ENCODE results near the gene STK32A. TPM values are rescaled to one million over a fixed set of nuclear protein-coding genes. Genes with fewer than 3 reads are reported as not detected.

Gene STK32A
- total and polyA plus RNA-seq, 4 donors, result 0.03 to 0.17 (median 0.09) TPM

- WGBS, result 71% methylated on average over 4 of the region's 4 CpGs
- TF ChIP-seq REST (IDR thresholded peaks at IDR 0.05), result no peak
- TF ChIP-seq EGR1 (IDR thresholded peaks at IDR 0.05; ENCODE audit: low read depth in 2 of 2), result no peak
- TF ChIP-seq GABPA (IDR thresholded peaks at IDR 0.05 in 1 of 2, conservative IDR thresholded peaks at IDR 0.05 in 1 of 2), result no peak
- no peak for TF ChIP-seq TAF1 (conservative IDR thresholded peaks at IDR 0.05)
- no peak for TF ChIP-seq ZBTB33 (IDR thresholded peaks at IDR 0.05)
- no peak for TF ChIP-seq CTCF (IDR thresholded peaks at IDR 0.05; ENCODE audit: low read depth, low read length, missing input control)
- no peak for TF ChIP-seq ATF3 (IDR thresholded peaks at IDR 0.05)
- no peak for TF ChIP-seq HNF4A (conservative IDR thresholded peaks at IDR 0.05)
- no peak for TF ChIP-seq NR2F2 (IDR thresholded peaks at IDR 0.05)
- no peak for TF ChIP-seq YY1 (IDR thresholded peaks at IDR 0.05)
- no peak for TF ChIP-seq RXRA (IDR thresholded peaks at IDR 0.05)
- no peak for TF ChIP-seq SP1 (IDR thresholded peaks at IDR 0.05)
- no peak for TF ChIP-seq HNF4G (IDR thresholded peaks at IDR 0.05)
- no peak for TF ChIP-seq FOXA2 (IDR thresholded peaks at IDR 0.05)
- TF ChIP-seq FOXA1 (IDR thresholded peaks at IDR 0.05), result no peak
- TF ChIP-seq MAX (IDR thresholded peaks at IDR 0.05), result no peak
- TF ChIP-seq JUND (IDR thresholded peaks at IDR 0.05), result no peak
These were observed 97.8 kb downstream of the STK32A start for GRCh38 chr5:147332658-147333057.

GRCh38 chr5:147336876-147337275 is 102.0 kb downstream of the STK32A start:
- Histone ChIP-seq H3K27ac (ENCODE audit: low read depth in 1 of 2, low read length in 2 of 2) (no peak overlapping the region), H3K4me3 (ENCODE audit: low read depth in 1 of 3, low read length in 3 of 3) (no peak overlapping the region), H3K9me3 (ENCODE audit: control insufficient read depth in 4 of 4, low read length in 3 of 4) (peaks cover 0 to 2% (median 0%) of the 10 kb centered on the region in 4 donors), H3K36me3 (ENCODE audit: control insufficient read depth in 4 of 4, insufficient read depth in 3 of 4, low read depth in 1 of 4, low read length in 3 of 4) (no peaks in the 10 kb centered on the region), H3K4me1 (ENCODE audit: control insufficient read depth in 4 of 4, insufficient read depth in 4 of 4, low read length in 3 of 4) (no peaks in the 10 kb centered on the region), H3K27me3 (ENCODE audit: control insufficient read depth in 4 of 4, insufficient read depth in 4 of 4, low read length in 3 of 4) (no peaks in the 10 kb centered on the region), H3K9ac (ENCODE audit: low read depth in 1 of 2, low read length in 2 of 2) (no peak overlapping the region)
- no peak for DNase-seq (ENCODE audit: low spot score)
- WGBS, result 87% methylated on average over 4 of the region's 4 CpGs
- no peak for TF ChIP-seq GABPA (IDR thresholded peaks at IDR 0.05 in 1 of 2, conservative IDR thresholded peaks at IDR 0.05 in 1 of 2)
- TF ChIP-seq FOXA1 (IDR thresholded peaks at IDR 0.05), result no peak
- TF ChIP-seq RXRA (IDR thresholded peaks at IDR 0.05), result no peak
- no peak for TF ChIP-seq JUND (IDR thresholded peaks at IDR 0.05)
- no peak for TF ChIP-seq SP1 (IDR thresholded peaks at IDR 0.05)
- no peak for TF ChIP-seq EGR1 (IDR thresholded peaks at IDR 0.05; ENCODE audit: low read depth in 2 of 2)
- no peak for TF ChIP-seq HNF4A (conservative IDR thresholded peaks at IDR 0.05)
- TF ChIP-seq ZBTB33 (IDR thresholded peaks at IDR 0.05), result no peak
- no peak for TF ChIP-seq MAX (IDR thresholded peaks at IDR 0.05)
- no peak for TF ChIP-seq ATF3 (IDR thresholded peaks at IDR 0.05)
- TF ChIP-seq CTCF (IDR thresholded peaks at IDR 0.05; ENCODE audit: low read depth, low read length, missing input control), result no peak
- no peak for TF ChIP-seq HNF4G (IDR thresholded peaks at IDR 0.05)

More at GRCh38 chr5:147332658-147333057, 97.8 kb downstream of the STK32A start:
- DNase-seq (ENCODE audit: low spot score), result no peak
- no peaks in the 10 kb centered on the region for H3K27me3 ChIP-seq (ENCODE audit: control insufficient read depth in 4 of 4, insufficient read depth in 4 of 4, low read length in 3 of 4)
- H3K9ac ChIP-seq (ENCODE audit: low read depth in 1 of 2, low read length in 2 of 2), result no peak overlapping the region
- H3K4me3 ChIP-seq (ENCODE audit: low read depth in 1 of 3, low read length in 3 of 3), result no peak overlapping the region
- H3K36me3 ChIP-seq (ENCODE audit: control insufficient read depth in 4 of 4, insufficient read depth in 3 of 4, low read depth in 1 of 4, low read length in 3 of 4), result no peaks in the 10 kb centered on the region
- H3K4me1 ChIP-seq (ENCODE audit: control insufficient read depth in 4 of 4, insufficient read depth in 4 of 4, low read length in 3 of 4), result no peaks in the 10 kb centered on the region
- H3K9me3 ChIP-seq (ENCODE audit: control insufficient read depth in 4 of 4, low read length in 3 of 4), result no peaks in the 10 kb centered on the region
- H3K27ac ChIP-seq (ENCODE audit: low read depth in 1 of 2, low read length in 2 of 2), result no peak overlapping the region

Measured in liver (tissue), 9 donors.